GM23338 (cell line): Measurements from ENCODE around the gene JPH3. TPM values are rescaled to one million over a fixed set of nuclear protein-coding genes. Genes with fewer than 3 reads are reported as not detected.

Experiments used
- polyA plus RNA-seq: library from polyadenylated mRNA; unstranded; fragments of >200 nt; fragmentation: Nextera tagmentation; extraction: Ambion mirVana; gene quantifications from 2 replicates; pipeline ENCODE4 v1.2.1, GENCODE V29; 2016
- total RNA-seq: library from RNA; depleted of rRNA; stranded (reverse); fragments of >200 nt; shearing (Covaris generic); gene quantifications from 2 replicates; pipeline ENCODE4 v1.2.3, GENCODE V29; 2014; rRNA removed

The JPH3 gene
- total and polyA plus RNA-seq, 2 experiments from 2014 or later: 8.4 to 38.3 TPM

Other genes with a start within 250 kb of the JPH3 start
- 11.3 and 23.8 TPM in 2 replicates for gene FBXO31, start 218.7 kb upstream of the JPH3 start, total RNA-seq
- gene FBXO31, start 218.7 kb upstream of the JPH3 start, polyA plus RNA-seq: 4.5 and 7.0 TPM in 2 replicates
- gene MAP1LC3B, start 210.2 kb upstream of the JPH3 start, total RNA-seq: 35.9 and 42.6 TPM in 2 replicates
- gene MAP1LC3B, start 210.2 kb upstream of the JPH3 start, polyA plus RNA-seq: 75.0 and 80.2 TPM in 2 replicates
- 22.4 and 31.2 TPM in 2 replicates for gene ZCCHC14, start 109.5 kb upstream of the JPH3 start, total RNA-seq
- gene ZCCHC14, start 109.5 kb upstream of the JPH3 start, polyA plus RNA-seq: 6.8 and 7.6 TPM in 2 replicates
- 36.5 and 41.1 TPM in 2 replicates for gene KLHDC4, start 163.5 kb downstream of the JPH3 start, total RNA-seq
- 23.0 and 25.2 TPM in 2 replicates for gene KLHDC4, start 163.5 kb downstream of the JPH3 start, polyA plus RNA-seq